HG03175 (cell line): ENCODE data around the gene CCDC60.

Experiments
- ATAC-seq: cut with Tn5 transposase; IDR thresholded peaks from one replicate; pipeline ENCODE4 v1.9.1; 2021; ENCODE audit warnings: mild to moderate bottlenecking, moderate library complexity; ENCODE audit not compliant: unreplicated experiment

CCDC60 gene, protein sequence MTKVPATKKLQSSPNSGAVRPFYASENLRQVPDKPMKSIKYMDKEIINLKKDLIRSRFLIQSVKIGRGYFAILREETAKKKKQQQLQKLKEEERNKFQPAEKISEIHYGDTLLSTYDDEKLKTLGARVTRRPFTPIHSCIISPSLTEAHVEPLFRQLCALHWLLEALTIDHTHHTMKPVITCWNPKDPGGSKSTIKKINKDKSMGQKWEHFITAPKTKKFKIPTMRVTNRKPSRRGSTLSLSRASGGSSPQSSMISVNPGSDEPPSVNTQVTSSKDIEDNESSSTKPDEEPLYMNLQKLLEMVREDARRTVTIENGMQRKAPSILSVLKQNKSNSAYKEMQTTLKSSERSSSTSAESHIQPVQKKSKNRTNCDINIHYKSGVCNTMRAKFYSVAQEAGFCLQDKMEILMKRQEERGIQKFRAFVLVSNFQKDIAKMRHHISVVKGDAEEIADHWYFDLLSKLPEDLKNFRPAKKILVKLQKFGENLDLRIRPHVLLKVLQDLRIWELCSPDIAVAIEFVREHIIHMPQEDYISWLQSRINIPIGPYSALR

GRCh38 chr12:119334430-119335170 lies at the start of gene CCDC60:
TSS of gene CCDC60 (plus strand) at chr12:119334729. CDS start at chr12:119335177, 448 bp downstream.
- no peak for ATAC-seq

- no peak for ATAC-seq
Observed at GRCh38 chr12:119288576-119288975, 46.0 kb upstream of the CCDC60 start.

- no peak for ATAC-seq
Observed at GRCh38 chr12:119292893-119293630, 41.5 kb upstream of the CCDC60 start.

DNA sequence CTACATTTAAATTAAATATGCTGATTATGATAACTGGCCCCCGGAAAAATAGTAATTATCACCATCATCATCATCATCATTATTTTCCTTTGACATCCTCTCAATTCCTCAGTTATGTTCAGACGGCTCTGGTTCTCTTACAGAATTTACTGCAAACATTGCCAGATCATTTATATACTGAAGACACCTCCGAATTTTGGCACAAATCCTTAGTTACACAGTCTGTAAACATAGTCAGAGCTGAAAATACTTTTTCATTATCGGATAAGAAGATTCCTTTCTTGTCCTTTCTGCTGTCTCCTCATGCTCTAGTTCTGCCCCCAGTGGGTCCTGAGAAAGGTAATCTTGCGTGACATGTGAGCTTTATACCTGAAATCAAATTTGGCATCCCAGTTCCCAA lies 40.3 kb upstream of the CCDC60 start:
- no peak for ATAC-seq

DNA sequence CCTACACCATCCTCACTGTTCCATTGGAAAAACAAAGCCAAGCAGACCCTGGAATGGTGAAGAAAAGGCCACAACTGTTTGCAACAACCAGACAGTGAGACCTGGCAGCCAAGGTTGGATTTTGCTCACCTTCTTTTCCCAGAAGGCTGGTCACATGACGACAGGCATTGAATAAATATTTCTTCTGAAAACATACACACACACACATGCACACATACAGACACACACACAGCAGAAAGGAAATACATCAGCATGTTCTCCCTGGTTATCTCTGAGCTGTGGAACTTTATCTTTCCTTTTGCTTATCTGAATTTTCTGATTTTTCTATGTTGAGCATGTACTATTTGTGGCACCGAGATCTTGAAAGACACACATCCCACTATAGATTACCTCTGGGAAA lies 38.0 kb upstream of the CCDC60 start:
- no peak for ATAC-seq

GRCh38 chr12:119299130-119299529 lies 35.4 kb upstream of the CCDC60 start:
- no peak for ATAC-seq

DNA sequence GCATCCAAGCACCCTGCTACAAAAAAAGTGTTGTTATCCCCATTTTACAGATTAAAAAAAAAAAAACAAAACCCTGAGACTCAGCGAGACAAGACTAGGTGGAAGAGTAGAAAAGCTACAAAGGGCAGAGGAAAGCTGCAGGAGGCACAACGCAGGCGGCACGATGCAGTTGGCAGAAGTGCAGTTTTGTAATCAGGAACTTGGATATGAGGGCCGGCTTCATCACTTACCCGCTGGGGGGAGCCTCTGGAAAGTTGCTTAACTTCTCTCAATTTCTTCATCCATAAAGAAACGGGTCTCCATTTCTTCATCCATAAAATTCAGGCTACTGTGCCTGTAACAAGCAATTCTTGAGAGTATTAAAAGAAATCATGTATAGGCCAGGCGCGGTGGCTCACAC lies 33.1 kb upstream of the CCDC60 start:
- no peak for ATAC-seq

- ATAC-seq = no peak
Observed at GRCh38 chr12:119302451-119303080, 32.0 kb upstream of the CCDC60 start.

DNA sequence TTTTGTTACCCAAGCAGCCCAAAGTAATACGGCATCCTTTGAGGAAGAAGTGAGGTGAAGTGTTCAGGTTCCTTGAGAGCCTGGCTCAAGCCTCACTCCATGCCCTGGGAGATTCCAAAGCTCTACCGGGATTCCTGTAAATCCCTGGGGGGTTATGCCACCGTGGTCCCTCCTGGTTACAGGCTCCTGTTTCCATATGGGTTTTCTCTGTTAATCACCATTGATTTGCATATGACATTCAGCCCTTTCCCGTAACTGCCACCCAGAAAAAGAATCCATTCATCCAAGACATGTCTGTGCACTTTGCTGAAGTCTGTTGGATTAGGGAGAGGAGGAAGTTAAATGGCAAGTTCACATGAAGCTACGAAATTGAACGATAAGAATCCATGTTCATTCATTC lies 27.9 kb upstream of the CCDC60 start:
- ATAC-seq = no peak

DNA sequence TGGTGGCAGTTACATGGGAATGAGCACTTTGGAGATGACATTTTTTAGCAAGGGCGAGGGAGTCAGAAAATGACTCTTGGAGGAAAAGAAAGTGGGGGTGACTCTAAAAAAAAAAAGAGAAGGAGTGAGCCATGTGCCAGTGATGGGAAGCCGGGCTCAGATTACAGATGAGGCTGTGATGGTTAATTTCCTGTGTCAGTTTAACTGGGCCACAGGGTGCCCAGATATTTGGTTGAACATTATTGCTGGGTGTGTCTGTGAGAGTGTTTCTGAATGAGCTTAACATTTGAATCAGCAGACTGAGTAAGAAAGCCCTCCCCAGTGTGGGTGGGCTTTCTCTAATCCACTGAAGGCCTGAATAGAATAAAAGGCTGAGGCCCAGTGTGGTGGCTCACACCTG lies 26.8 kb upstream of the CCDC60 start:
- ATAC-seq = no peak

DNA sequence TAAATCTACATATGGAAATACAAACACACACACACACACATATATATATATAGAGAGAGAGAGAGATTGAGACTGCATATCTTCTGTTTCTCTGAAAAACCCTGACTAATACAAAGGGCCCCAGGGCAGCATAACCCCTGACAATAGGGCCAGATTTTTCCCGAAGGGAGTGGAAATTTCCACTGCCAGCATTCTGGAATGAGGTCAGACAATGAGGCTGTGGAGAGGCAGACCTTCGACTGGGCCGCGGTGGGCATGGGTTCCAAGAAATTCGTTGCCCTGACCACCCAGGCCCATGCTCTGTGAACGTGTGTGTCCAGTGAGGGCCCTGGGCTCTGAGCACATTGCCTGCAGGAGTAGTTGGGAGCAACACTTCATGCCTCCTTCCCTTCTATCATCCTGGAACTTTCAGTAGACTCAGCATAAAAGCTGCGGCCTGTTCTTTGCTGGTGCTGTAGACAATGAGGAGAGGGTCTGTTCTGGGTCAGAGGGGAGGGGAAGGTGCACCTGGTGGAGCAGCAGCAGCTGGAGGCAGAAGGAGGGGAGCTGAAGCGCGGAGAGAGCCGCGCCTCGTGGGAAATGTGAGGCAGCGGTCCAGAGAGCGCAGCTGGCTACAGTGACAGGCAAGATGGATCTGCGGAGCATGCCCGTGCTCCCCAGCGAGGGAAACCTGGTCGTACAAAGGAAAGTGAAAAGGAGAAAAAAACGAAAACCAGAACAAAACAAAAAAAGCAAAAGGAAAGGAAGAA lies 25.6 kb upstream of the CCDC60 start:
- ATAC-seq = no peak

- ATAC-seq = no peak
Observed at GRCh38 chr12:119311878-119312277, 22.7 kb upstream of the CCDC60 start.

DNA sequence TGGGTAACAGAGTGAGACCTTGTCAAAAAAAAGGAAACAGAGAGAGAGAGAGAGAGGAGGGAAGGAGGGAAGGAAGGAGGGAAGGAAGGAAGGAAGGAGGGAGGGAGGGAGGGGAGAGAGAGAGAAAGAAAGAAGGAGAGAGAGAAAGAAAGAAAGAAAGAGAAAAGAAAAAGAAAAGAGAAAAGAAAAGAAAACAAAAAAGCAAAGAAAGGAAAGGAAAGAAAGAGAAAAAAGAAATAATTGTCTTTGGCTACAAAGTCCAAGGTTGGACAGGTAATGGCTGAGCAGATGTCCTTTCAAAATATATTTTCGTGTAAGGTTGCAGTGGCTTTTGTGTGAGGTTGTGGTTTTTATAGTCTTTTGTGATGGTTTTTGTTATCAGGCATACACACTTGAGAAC lies 21.6 kb upstream of the CCDC60 start:
- no peak for ATAC-seq

GRCh38 chr12:119314290-119314689 lies 20.2 kb upstream of the CCDC60 start:
- no peak for ATAC-seq

GRCh38 chr12:119319638-119320037 lies 14.9 kb upstream of the CCDC60 start:
- no peak for ATAC-seq

GRCh38 chr12:119320678-119321077 lies 13.9 kb upstream of the CCDC60 start:
- ATAC-seq = no peak

DNA sequence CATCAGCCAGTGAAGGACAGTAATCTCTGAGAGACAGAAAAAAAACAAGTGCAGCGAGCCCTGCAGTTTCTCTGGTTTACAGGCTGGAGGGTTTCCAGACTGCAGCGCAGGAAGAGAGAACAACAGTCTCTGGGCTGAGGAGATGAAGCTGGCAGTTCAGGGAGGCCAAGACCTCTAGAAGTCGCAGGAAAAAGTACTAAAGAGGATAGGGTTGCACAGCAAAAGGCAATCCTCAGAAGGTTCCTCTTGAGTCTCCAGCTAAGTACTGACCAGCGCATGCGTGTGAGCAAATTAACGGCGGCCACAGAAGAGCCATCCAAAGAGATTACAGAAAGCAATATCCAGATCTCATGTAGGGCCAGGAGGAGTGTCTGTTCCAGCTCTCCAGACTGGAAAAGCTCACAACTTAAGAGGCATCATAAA lies 12.2 kb upstream of the CCDC60 start:
- no peak for ATAC-seq

DNA sequence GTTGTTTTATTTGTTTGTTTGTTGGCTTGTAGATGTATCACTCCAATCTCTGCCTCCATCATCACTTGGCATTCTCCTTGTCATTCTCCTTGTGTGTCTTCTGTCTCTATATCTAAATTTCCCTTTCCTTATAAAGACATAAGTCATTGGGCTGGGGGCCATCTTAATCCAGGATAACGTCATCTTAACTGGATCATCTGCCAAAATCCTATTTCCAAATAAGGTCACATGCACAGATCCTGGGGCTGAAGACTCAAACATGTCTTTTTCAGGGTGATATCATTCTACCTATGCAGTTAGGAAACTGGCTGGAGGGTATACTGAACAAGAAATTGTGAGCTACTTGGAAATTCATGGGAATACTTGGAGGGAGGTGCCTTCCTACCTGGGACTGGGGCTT lies 8.7 kb upstream of the CCDC60 start:
- ATAC-seq = no peak

GRCh38 chr12:119326341-119326740 lies 8.2 kb upstream of the CCDC60 start:
- no peak for ATAC-seq

DNA sequence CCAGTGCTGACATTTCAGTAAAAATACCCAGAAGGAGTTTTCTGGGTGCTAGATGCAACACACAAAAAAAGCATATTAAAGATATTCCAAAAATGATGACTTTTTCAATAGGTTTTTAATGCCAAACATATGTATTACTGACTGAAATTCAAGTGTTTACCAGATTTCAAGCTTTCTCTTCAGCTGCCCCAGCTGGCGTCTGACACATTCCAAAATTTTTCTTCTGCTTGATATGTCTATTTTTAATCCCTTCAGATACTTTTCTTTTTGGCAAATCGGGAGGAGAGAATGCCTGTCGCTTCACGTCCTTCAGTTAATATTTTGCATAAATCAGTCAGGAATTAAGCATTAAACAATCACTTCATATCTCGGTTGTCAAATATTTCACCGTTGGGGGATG lies 7.1 kb upstream of the CCDC60 start:
- ATAC-seq = no peak
